Measurements from ENCODE around the gene AHCY. TPM values are rescaled to one million over a fixed set of nuclear protein-coding genes. Genes with fewer than 3 reads are reported as not detected.
A peak's percentile ranks its signal among the peaks of the same experiment; 100 is the strongest.

Gene AHCY
- total RNA-seq, 4 donors from 2014 or later = 99.0 to 146 (median 137) TPM

DNA sequence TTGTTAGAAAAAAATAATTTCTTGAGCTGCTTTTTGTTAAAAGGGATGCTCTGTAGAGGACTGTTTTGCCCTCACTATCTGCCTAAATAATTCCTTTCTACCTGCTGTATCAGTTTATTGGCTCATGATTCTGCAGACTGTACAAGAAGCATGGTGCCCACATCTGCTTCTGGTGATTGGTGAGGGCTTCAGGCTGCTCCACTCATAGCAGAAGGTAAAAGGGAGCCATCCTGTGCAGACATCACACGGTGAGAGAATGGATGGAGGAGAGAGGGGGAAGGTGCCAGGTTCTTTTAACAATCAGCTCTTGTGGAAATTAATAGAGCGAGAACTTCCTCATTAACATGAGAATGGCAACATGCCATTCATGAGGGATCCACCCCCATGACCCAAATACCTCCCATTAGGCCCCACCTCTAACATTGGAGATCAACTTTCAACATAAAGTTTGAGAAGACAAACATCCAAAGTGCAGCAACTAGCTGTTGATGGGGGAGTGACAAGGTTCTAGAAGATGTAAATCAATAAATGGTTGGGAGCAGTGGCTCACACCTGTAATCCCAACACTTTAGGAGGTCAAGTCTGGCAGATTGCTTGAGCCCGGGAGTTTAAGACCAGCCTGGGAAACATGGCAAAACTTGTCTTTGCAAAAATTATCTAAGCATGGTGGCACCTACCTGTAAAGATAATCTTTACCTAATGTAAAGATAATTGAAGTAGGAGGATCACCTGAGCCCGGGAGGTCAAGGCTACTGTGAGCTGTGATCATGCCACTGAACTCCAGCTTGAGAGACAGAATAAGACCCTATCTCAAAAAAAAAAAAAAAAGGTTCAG lies 15.7 kb upstream of the AHCY start:
- no peaks in the 10 kb centered on the region for H3K36me3 ChIP-seq
- no peaks in the 10 kb centered on the region for H3K9me3 ChIP-seq
- H3K4me3 ChIP-seq = no peak overlapping the region
- no peaks in the 10 kb centered on the region for H3K27me3 ChIP-seq
- no peak for DNase-seq
- no peak for TF ChIP-seq POLR2A (IDR thresholded peaks at IDR 0.05)
- TF ChIP-seq, protein P1, sequence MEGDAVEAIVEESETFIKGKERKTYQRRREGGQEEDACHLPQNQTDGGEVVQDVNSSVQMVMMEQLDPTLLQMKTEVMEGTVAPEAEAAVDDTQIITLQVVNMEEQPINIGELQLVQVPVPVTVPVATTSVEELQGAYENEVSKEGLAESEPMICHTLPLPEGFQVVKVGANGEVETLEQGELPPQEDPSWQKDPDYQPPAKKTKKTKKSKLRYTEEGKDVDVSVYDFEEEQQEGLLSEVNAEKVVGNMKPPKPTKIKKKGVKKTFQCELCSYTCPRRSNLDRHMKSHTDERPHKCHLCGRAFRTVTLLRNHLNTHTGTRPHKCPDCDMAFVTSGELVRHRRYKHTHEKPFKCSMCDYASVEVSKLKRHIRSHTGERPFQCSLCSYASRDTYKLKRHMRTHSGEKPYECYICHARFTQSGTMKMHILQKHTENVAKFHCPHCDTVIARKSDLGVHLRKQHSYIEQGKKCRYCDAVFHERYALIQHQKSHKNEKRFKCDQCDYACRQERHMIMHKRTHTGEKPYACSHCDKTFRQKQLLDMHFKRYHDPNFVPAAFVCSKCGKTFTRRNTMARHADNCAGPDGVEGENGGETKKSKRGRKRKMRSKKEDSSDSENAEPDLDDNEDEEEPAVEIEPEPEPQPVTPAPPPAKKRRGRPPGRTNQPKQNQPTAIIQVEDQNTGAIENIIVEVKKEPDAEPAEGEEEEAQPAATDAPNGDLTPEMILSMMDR (IDR thresholded peaks at IDR 0.05) = no peak
- intact Hi-C loops (cut with DNase I) = loop anchor here (10.0 kb wide), 1 partner anchor 166 kb away; no protein-coding TSS in a partner anchor
- no peak overlapping the region for H3K27ac ChIP-seq
- 61 to 64% methylated on average over 3 to 4 of the region's 4 CpGs for WGBS, 2 donors
- peaks cover 0 to 31% (median 0%) of the 10 kb centered on the region in 3 donors for H3K4me1 ChIP-seq

DNA sequence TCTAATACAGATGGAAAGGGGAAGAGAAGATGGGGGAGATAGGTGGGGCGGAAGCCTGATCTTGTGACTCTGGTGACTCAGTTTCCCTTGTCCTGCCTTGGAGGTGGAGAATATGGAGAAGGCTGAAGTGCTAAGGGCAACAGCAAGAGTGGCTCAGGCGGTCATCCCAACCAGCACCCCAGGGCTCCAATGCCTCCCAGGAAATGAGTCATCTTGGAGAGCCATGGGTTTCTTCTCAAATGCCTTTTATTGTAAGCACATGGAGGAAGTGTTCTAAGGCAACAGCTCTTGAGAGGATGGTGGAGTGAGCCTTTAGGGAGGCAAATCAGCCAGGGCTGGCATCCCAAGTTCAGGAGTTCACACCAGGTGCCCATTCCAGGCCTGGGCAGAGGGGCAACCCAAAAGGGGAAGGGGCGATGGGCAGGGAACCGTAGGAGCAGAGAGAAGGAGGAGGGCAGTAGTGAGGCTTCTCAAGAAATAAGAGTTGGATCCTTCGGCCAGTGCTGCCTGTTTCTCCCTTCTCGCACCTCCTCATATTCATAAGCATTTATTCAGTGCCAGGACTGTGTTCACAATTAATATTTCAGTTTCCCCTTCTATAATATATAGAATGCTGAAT lies 13.2 kb upstream of the AHCY start:
- peaks cover 0 to 12% (median 0%) of the 10 kb centered on the region in 4 donors for H3K27me3 ChIP-seq
- peak overlapping the region in 1 of 4 donors; percentile 9 for H3K27ac ChIP-seq
- WGBS, 2 donors = 87 to 98% methylated on average over 6 of the region's 6 CpGs
- intact Hi-C loops (cut with DNase I) = loop anchor here (10.0 kb wide), 1 partner anchor 168 kb away; no protein-coding TSS in a partner anchor
- no peaks in the 10 kb centered on the region for H3K36me3 ChIP-seq
- peaks cover 13 to 40% (median 13%) of the 10 kb centered on the region in 3 donors for H3K4me1 ChIP-seq
- TF ChIP-seq, protein P1 (IDR thresholded peaks at IDR 0.05) = no peak
- no peak for TF ChIP-seq POLR2A (IDR thresholded peaks at IDR 0.05)
- DNase-seq = no peak
- H3K9me3 ChIP-seq = no peaks in the 10 kb centered on the region
- no peak overlapping the region for H3K4me3 ChIP-seq

DNA sequence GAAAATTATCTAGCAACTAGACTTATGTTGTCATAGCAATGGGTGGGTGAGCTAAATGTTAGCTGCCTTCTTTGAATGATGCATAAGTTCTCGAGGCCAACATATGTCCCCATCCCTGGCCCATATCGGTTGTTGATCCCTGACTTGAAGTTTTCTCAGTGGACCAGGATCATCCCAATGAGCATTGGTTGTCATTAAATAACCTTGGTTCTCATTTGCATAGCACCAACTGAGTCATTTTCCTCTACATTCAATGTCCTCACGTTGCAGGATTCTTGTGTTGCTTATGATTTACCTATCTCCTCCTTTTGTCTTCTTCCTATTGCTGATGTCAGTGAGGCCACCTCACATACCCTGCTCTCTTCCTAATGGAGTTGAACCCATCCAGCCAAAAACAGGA lies 12.1 kb upstream of the AHCY start:
- Histone ChIP-seq H3K4me3 (no peak overlapping the region), H3K27me3 (peaks cover 0 to 14% (median 0%) of the 10 kb centered on the region in 4 donors), H3K4me1 (peaks cover 16 to 48% (median 18%) of the 10 kb centered on the region in 3 donors), H3K9me3 (no peaks in the 10 kb centered on the region), H3K36me3 (no peaks in the 10 kb centered on the region), H3K27ac (peak overlapping the region in 3 of 4 donors; percentile 35 to 75 (median 64))
- TF ChIP-seq, protein P1 (IDR thresholded peaks at IDR 0.05) = no peak
- no peak for TF ChIP-seq POLR2A (IDR thresholded peaks at IDR 0.05)
- intact Hi-C loops (cut with DNase I) = loop anchor here (10.0 kb wide), 1 partner anchor 170 kb away; no protein-coding TSS in a partner anchor
- DNase-seq = no peak
- WGBS, 2 donors = 69 to 79% methylated on average over 3 of the region's 3 CpGs

DNA sequence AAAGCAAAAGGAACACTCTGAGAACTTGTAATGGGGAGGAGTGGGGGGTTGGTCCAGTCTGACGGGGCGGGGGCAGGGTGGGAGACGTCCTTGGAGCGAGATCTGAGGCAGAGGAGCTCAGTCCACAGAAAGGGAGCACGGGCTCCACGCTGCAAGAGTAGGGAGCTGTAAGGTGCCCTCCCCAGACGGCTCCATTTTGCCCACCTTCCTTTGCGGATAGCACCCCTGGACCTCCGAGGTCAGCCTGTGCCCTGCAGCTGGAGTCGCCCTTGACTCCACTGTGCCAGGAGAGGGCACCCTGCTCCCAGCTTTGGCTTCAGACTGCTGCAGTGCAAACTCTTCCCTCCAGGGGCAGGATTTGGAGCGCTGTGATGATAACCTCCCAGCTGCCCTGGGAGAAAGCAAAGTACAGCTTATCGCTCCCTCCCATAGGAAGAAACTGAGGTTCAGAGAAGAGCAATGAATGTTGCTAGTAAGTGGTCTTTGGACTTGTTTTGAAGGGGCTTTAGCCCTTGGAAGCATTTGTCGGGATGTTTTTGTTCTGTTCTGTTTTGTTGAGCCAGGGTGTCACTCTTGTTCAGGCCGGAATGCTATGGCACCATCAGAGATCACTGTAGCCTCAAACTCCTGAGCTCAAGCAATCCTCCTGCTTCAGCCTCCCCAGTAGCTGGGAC lies 9.5 kb upstream of the AHCY start:
- peak overlapping the region in 3 of 4 donors; percentile 15 to 54 (median 15) for H3K4me3 ChIP-seq
- intact Hi-C loops (cut with DNase I) = loop anchor here (10.0 kb wide), 1 partner anchor 172 kb away; no protein-coding TSS in a partner anchor

More for the DNA sequence above, 9.5 kb upstream of the AHCY start:
- Histone ChIP-seq H3K27ac (no peak overlapping the region), H3K4me1 (peaks cover 16 to 40% (median 18%) of the 10 kb centered on the region in 3 donors), H3K9me3 (no peaks in the 10 kb centered on the region), H3K27me3 (peaks cover 0 to 14% (median 0%) of the 10 kb centered on the region in 4 donors), H3K36me3 (no peaks in the 10 kb centered on the region)
- 10 to 18% methylated on average over 6 to 10 of the region's 14 CpGs for WGBS, 2 donors
- peak; percentile 23 for DNase-seq
- TF ChIP-seq POLR2A (IDR thresholded peaks at IDR 0.05) = no peak
- TF ChIP-seq, protein P1 (IDR thresholded peaks at IDR 0.05) = peak; percentile 97 to 100 (median 99)
